Mammary epithelial cell (primary cell): ENCODE data around the gene EHMT1.

ENCODE experiments used
- EZH2 ChIP-seq: IDR thresholded peaks from 2 replicates; pipeline ENCODE4 v1.6.1; 2012; ENCODE audit warnings: low read length, inconsistent platforms, borderline replicate concordance
- TF ChIP-seq, protein P1 (sequence below), 2 donors: IDR thresholded peaks in 1 of 2; conservative IDR thresholded peaks in 1 of 2; 2 replicates each; pipeline ENCODE4 v1.5.1; 2011 to 2012; ENCODE audit warnings: inconsistent platforms in 2 of 2, low read length in 2 of 2, mild to moderate bottlenecking in 2 of 2, control low read depth in 1 of 2, low read depth in 1 of 2; ENCODE audit not compliant: insufficient read depth in 1 of 2; ENCODE audit errors: extremely low read depth in 1 of 2

GRCh38 chr9:137648396-137648795, 29.6 kb downstream of the EHMT1 start:
- TF ChIP-seq, protein P1, sequence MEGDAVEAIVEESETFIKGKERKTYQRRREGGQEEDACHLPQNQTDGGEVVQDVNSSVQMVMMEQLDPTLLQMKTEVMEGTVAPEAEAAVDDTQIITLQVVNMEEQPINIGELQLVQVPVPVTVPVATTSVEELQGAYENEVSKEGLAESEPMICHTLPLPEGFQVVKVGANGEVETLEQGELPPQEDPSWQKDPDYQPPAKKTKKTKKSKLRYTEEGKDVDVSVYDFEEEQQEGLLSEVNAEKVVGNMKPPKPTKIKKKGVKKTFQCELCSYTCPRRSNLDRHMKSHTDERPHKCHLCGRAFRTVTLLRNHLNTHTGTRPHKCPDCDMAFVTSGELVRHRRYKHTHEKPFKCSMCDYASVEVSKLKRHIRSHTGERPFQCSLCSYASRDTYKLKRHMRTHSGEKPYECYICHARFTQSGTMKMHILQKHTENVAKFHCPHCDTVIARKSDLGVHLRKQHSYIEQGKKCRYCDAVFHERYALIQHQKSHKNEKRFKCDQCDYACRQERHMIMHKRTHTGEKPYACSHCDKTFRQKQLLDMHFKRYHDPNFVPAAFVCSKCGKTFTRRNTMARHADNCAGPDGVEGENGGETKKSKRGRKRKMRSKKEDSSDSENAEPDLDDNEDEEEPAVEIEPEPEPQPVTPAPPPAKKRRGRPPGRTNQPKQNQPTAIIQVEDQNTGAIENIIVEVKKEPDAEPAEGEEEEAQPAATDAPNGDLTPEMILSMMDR (conservative IDR thresholded peaks at IDR 0.05 in 1 of 2, IDR thresholded peaks at IDR 0.05 in 1 of 2; ENCODE audit: extremely low read depth in 1 of 2, insufficient read depth in 1 of 2, low read depth in 1 of 2, low read length in 2 of 2) = no peak
- no peak for TF ChIP-seq EZH2
